GM19240 (cell line): ENCODE measurements around the gene ABR.

Experiments
- DNase-seq: peaks from one replicate; pipeline ENCODE4 v3.0.0; 2011; ENCODE audit warnings: low spot score; ENCODE audit not compliant: insufficient read length

ABR gene

DNA sequence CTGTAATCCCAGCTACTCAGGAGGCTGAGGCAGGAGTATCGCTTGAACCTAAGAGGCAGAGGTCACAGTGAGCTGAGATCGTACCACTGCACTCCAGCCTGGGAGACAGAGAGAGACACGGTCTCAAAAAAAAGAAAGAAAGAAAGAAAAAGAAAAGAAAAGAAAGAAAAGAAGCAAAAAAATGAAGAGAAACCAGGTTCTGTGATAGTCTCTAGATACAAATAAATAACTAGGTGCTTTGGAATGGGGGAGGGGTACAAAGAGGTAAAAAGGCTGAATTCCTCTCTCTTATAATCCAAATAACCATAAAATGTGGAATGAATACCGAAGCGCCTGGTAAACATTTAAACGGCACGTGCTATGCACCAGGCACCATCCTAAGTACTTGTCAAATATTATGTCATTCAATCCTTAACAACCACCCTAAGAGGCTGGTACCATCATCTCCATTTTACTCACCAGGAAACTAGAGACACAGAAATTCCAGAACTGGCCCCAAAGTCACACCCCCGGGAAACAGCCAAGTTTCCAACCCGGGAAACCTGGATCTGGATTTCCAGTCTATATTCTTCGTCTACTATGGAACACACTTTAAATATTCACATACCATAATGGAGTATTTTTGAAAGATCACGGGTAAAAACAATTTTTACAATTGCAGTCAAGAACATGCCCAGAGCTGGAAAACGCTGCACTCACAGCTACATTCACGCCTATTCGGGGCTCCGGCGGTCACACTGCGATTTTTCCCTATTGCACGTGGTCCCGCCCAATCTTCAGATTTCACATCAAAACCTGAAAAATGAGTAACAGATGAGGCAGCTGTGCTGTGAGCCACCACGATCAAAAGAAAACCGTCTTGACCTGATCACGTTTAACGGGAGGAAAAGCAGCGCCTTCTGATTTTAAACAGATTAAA lies 210.7 kb downstream of the ABR start:
- no peak for DNase-seq

DNA sequence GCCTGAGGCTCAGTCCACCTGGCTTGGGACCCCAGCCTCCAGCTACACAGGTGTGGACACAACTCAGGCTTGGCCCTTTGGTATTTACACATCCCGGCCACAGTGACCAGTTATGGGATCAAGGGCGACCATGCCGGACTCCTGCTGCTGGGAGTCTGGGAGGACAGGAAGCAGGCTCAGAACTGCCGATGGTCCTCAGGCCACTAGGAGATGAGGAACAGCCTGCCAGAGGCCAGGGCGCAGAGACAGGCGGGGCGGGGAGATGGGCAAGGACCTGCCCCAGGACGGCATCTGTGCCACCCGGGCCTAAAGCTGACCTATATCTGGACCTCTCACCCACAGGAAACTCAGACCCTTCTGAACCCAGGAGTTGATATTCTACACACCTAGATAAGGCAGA lies 212.7 kb downstream of the ABR start:
- DNase-seq = no peak

DNA sequence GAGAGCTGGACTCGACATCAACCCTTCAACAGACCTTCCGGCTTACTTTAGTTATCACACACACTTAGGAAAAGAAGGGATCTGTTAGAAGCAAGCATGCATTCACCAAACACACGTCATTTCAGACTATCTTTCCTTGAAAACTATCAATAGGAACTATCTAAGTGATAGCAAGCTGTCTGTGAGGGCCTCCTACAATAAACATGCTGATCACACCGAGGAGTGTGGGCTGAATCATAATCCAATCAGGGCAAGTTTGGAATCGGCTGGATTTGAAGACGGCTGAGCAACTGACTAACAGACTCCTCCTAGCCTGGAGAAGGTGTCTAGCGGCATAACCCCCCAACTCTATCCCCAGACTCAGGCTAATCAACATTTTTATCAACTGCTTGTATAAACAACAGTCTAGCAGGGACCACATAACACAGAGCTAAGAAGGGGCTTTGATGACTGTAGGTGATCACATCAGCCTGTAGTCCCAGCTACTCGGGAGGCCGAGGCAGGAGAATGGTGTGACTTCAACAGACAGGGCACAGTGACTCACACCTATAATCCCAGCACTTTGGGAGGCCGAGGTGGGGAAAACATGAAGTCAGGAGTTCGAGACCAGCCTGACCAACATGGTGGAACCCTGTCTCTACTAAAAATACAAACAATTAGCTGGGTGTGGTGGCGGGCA lies 214.3 kb downstream of the ABR start:
- DNase-seq = no peak

DNA sequence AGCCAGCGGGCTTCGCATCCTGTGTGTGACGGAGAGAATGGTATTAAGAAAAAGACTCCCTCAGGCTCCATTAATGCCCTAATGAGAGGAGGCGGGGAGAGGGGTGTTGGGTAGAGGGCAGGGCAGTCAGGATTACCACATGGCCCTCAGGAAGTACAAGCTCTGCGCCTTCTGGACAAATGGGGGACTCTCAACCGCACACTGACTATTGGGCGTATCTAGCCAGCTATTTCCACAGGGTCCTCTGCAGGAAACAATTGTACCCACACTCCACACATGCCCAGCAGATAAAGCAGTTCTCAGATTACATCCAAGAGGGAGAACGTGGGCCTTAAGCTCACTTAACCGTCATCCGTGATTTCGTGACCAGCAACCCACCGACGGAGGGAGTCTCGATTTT lies 214.9 kb downstream of the ABR start:
- DNase-seq = no peak

DNA sequence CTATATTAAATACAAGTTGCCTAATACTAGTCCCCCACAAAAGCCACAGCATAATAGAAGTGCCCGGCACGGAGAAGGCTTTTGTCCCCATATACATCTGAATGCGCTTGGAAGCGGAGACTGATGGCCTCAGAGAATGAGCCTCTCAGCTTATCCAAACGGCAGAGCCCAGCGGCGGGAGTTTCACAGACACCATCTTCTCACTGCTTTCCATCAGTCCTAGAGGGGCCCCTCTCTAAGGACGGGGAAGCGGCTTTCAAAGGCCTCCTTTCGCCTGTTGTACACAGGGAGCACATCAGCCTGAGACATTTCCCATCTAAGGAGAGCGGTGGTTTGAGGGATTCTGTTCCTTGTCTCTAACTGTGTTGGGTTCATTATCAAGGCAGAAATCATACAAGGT lies 217.1 kb downstream of the ABR start:
- DNase-seq = no peak

DNA sequence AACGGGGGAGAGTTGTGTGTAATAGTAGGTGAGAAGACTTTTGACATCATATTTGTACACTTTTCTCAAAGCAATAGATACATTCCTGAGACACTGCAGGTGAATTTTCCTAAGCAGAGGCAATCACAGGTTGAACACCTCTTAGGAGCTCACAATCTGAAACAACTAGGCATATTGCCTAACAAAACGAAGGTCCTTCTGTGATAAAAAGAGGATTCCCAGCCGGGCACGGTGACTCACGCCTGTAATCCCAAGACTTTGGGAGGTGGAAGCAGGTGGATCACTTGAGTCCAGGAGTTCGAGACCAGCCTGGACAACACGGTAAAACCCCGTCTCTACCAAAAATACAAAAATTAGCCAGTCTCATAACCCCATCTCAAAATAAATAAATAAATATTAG lies 217.6 kb downstream of the ABR start:
- DNase-seq = no peak

DNA sequence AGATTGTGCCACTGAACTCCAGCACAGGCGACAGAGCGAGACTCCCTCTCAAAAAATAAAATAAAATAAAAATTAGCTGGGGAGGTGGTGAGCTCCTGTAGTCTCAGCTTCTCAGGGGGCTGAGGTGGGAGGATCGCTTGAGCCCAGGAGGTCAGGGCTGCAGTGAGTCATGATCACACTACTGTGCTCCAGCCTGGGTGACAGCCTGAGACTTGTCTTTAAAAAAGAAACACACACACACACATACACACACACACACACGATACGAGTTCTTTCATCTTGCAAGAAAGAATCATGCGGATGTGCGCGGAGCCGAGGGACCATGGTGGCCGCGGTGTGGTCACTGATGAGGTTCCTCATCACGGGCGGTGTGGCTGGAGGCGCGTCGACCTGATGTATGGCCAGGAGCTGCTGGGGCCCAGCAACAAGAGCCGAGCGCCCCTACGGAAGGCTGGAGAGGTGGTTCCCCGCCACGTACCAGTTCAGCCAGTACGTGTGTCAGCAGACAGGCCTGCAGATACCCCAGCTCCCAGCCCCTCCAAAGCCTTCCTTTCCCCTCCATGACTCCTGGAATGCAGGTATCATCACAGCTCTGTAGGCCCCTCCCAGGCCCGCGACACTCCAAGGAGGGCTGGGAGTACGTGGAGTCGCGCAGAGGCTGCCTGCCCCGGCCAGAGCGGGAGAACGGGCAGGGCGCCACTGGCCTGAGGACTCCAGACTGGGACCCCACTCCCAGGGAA lies 220.9 kb downstream of the ABR start:
- no peak for DNase-seq

DNA sequence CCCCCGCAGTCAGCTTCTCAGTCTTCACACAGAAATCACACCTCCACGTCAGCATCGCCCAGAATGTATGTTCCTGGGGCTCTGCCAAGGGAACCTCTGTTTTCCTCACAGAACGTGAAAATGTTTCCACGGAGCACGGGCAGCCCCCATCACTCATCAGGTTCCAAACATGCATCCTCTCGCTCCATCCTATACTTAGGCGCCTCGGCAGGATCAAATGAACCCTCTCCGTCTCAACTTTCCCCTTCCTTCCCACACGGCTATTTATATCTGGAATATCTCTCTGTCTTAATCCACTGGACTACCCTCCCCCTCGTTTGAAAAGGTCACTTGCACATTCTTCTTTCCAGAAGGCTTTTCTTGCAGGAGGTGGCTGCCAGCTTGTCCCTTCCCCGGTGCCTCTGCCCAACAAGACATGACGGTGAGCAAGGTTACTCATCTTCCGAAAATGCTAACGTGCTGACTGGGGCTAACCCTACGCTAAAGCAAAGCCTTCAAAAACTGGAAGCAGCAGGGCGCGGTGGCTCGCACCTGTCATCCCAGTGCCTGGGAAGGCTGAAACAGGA lies 221.8 kb downstream of the ABR start:
- DNase-seq = no peak

DNA sequence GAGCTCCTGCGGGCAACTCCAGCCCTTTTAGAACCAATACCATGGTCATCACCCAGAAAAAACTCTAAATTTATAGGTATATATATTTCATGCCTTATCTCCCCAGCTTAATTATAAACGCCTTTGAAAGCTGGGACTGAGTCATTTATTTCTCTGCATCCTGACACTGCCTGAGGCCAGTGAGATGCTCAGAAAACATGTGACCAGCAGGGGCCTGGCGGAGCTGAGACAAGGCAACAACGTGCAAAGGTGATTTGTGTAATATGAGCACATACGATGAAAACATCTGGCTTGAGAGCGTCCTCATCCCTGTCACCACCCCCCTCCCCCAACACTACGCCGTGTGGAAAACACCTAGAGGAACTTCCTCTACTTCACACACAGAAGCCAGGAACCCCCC lies 222.9 kb downstream of the ABR start:
- no peak for DNase-seq

DNA sequence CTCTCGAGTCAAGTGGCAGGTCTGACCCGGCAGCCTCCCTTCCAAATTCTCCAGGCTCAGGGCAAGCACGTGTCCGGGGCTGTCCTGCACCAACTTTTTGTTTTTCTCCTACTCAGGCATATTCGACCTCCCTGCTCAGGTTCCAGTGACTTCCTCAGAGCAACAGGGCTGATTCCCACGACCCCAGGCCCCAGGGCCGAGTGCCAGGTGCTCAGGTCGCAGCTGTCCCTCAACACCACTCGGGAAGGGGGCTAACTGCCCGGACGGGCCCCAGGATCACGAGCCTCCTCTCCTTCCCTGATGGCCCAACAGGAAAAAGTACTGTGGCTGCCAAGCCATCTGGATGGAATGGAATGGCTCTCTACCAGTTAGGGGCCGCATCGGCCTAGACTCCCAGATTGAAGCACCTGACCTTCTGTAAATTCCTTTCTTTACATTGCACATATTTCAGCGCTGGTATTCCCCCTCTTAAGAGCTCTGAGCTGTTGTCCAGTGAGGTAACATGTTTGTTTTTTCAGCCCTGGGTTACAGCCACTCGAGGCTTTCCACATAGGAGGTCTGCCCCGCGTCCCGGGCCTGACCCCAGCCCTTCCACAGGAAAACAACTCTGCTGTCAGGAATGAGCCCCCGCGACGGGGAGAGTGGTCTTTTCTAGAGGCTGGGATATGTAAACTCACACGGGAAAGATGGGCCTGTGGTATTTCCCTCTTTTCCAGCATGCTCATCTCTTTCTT lies 225.2 kb downstream of the ABR start:
- no peak for DNase-seq

DNA sequence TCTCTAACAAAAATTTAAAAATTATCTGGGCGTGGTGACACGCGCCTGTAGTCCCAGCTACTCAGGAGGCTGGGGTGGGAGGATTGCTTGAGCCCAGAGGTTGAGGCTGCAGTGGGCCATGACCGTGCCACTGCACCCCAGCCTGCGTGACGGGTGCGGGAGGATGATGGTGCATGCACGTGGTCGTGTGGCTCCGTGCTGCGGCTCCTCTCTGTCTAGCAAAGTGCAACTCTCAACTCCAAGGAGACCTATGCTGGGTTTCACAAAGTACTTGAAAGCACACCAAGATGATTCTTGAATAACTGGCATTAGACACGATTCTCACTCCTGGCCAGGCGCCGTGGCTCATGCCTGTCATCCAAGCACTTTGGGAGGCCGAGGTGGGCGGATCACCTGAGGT lies 226.0 kb downstream of the ABR start:
- no peak for DNase-seq
